ENCODE measurements around the gene MAU2.

MAU2 gene

GRCh38 chr19:19347401-19348110 is 26.9 kb downstream of the MAU2 start:
- no peak for TF ChIP-seq GATA2 (IDR thresholded peaks at IDR 0.05; ENCODE audit: low read depth, low read length)
- TF ChIP-seq GATA3 (IDR thresholded peaks at IDR 0.05; ENCODE audit: low read depth, low read length), result no peak

- no peak for TF ChIP-seq GATA2 (IDR thresholded peaks at IDR 0.05; ENCODE audit: low read depth, low read length)
- no peak for TF ChIP-seq GATA3 (IDR thresholded peaks at IDR 0.05; ENCODE audit: low read depth, low read length)
Observed at GRCh38 chr19:19348266-19348665, 27.6 kb downstream of the MAU2 start.

DNA sequence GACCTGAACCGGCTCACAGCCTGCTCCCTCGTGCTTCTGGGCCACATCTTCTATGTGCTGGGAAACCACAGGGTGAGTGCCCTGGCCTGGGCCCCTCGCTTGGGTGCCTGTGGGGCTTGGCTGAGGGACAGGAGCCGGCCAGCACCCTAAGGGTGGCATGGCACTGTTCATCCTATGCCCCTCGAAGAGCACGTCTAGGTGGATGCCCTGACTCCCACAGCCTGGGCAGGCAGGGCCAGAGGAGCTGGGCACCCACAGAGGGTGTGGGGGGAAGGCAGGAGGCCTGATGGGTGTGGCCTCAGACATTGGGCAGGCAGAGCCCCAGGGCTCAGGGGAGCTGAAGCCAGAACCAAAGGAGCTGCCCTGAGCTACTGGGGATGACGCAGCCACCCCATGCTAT is 28.7 kb downstream of the MAU2 start:
- TF ChIP-seq GATA3 (IDR thresholded peaks at IDR 0.05; ENCODE audit: low read depth, low read length) (no peak), GATA2 (IDR thresholded peaks at IDR 0.05; ENCODE audit: low read depth, low read length) (no peak)

DNA sequence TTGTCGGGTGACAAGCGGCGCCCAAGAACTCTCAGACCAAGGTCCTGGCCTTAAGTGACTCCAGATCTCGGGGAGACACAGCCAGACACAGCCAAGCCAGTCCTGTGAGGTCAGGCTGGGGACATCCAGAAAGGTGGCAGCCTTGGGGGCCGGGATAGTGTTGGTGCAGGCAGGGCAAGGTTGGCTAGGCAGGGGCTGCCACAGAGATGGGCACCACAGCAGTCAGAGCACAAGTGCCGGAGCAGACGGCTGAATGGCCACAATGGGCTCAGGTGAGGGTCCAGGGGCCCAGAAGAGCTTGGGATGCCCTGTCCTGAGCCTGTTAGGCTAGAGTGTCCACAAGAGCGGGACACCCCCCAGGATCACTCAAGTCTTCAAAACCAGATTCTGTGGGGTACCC is 32.2 kb downstream of the MAU2 start:
- TF ChIP-seq GATA2 (IDR thresholded peaks at IDR 0.05; ENCODE audit: low read depth, low read length) (no peak), GATA3 (IDR thresholded peaks at IDR 0.05; ENCODE audit: low read depth, low read length) (no peak)

- no peak for TF ChIP-seq GATA3 (IDR thresholded peaks at IDR 0.05; ENCODE audit: low read depth, low read length)
- TF ChIP-seq GATA2 (IDR thresholded peaks at IDR 0.05; ENCODE audit: low read depth, low read length), result no peak
Observed at GRCh38 chr19:19354007-19354406, 33.4 kb downstream of the MAU2 start.

DNA sequence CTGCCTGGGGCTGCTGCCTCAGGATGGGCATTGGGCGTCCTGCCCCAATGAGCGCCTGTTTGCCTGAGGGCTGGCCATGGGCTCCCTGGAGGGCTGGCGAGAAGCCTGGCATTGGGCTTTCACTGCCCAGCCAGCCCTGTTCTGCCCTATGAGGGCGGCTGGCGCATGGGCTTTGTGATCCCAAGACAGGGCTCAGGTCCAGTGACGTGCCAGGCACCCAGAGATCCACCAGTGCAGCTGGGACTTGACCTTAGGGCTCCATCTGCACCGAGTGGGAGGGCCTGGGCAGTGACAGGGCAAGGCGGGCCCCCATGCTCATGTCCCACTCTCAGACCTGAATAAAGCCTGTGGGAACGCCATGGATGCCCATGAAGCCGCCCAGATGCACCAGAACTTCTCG is 34.3 kb downstream of the MAU2 start:
- no peak for TF ChIP-seq GATA3 (IDR thresholded peaks at IDR 0.05; ENCODE audit: low read depth, low read length)
- TF ChIP-seq GATA2 (IDR thresholded peaks at IDR 0.05; ENCODE audit: low read depth, low read length), result no peak

DNA sequence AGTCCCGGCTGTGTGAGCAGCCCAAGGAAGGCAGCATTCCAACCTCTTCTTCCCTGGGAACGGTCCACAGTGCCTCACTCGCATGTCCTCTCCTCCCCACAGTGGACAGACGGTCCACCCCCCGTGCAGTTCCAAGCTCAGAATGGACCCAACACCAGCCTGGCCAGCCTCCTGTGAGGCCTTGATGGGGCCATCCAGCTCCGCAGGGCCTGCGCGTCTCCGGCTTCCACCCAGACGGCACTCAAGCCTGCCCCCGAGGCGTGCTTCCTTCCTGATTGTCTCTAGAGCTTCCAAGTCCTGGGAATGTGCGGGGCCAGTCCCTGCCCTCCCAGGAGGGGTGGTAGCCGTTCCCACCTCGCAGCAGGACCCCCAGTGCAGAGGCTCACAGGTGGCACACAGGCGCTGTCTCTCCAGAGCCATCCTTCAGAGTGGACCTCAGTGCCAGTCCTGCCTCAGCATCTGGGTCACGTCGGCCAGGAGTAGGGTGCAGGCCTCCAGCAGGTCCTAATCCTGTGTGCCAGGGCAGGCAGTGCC is 35.0 kb downstream of the MAU2 start:
- TF ChIP-seq GATA3 (IDR thresholded peaks at IDR 0.05; ENCODE audit: low read depth, low read length), result no peak
- TF ChIP-seq GATA2 (IDR thresholded peaks at IDR 0.05; ENCODE audit: low read depth, low read length), result no peak

DNA sequence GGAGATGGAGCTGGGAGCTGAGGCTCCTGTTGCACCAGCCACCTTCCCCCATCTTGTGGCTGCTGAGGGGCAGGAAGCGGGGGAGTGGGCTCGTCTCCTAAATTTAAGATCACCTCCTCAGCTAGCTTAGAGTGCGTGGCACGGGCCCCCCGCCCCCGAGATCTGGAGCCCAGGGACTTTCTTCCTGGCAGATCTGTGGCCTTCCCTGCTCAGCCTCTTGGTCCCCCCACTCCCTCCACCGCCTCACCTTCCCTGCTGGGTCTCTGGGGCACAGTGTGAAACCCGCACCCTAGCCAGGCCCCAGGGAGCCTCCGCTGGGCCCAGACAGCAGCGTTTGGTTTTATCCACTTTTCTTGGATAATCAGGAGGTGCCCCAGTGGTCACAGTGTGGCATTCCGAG is 35.9 kb downstream of the MAU2 start:
- TF ChIP-seq GATA2 (IDR thresholded peaks at IDR 0.05; ENCODE audit: low read depth, low read length) (no peak), GATA3 (IDR thresholded peaks at IDR 0.05; ENCODE audit: low read depth, low read length) (no peak)

DNA sequence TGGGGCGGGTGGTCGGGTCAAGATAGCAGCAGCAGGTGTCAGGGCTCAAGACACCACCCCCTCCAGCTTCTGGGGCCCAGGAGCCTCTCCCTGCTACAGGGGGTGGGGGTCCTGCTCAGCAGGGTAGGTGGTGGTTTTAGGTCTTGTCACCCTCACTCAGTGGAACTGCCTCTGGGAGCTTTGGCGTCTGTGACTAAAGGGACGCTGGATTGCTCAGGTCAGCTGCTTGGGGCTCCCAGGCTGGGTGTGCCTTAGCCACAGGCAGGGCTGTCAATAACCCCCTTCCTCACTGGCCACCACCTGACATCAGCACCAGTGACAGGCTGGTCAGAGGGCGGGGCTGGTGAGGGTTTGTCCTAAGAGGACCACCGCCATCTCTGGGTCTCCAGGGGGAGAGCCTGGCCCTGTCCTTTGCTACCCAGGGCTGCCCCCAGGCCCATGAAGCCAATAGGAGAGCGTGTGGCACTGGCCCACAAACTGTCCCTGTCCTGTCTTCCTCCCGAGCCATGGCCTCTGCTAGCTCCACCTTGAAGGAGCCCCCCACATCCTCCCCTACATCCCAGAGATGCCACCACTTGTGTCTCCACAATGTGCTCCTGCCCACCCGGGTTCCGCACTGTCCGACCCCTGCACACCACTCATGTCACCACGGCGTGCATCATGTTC is 36.4 kb downstream of the MAU2 start:
- TF ChIP-seq GATA2 (IDR thresholded peaks at IDR 0.05; ENCODE audit: low read depth, low read length) (no peak), GATA3 (IDR thresholded peaks at IDR 0.05; ENCODE audit: low read depth, low read length) (no peak)

GRCh38 chr19:19361075-19361594 is 40.5 kb downstream of the MAU2 start:
- TF ChIP-seq GATA2 (IDR thresholded peaks at IDR 0.05; ENCODE audit: low read depth, low read length), result no peak
- TF ChIP-seq GATA3 (IDR thresholded peaks at IDR 0.05; ENCODE audit: low read depth, low read length), result no peak

DNA sequence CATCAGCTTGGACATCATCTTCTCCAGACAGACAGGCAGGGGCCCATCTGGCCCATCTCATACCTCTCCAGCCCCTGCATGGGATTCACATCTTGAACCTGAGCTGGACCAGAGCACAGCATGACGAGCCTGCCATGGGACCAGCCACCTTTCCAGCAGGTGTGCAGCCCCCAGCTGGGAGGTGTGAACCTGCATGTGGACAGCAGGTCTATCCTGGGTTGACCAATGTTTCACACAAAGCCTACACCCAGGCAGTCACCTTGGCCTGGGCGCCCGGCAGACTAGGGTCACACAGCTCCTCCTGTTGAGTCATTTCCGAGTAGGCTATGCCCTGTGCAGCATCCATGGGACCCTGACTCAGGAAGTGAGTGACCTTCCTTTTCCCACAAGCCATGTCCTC is 41.4 kb downstream of the MAU2 start:
- no peak for TF ChIP-seq GATA3 (IDR thresholded peaks at IDR 0.05; ENCODE audit: low read depth, low read length)
- TF ChIP-seq GATA2 (IDR thresholded peaks at IDR 0.05; ENCODE audit: low read depth, low read length), result no peak

DNA sequence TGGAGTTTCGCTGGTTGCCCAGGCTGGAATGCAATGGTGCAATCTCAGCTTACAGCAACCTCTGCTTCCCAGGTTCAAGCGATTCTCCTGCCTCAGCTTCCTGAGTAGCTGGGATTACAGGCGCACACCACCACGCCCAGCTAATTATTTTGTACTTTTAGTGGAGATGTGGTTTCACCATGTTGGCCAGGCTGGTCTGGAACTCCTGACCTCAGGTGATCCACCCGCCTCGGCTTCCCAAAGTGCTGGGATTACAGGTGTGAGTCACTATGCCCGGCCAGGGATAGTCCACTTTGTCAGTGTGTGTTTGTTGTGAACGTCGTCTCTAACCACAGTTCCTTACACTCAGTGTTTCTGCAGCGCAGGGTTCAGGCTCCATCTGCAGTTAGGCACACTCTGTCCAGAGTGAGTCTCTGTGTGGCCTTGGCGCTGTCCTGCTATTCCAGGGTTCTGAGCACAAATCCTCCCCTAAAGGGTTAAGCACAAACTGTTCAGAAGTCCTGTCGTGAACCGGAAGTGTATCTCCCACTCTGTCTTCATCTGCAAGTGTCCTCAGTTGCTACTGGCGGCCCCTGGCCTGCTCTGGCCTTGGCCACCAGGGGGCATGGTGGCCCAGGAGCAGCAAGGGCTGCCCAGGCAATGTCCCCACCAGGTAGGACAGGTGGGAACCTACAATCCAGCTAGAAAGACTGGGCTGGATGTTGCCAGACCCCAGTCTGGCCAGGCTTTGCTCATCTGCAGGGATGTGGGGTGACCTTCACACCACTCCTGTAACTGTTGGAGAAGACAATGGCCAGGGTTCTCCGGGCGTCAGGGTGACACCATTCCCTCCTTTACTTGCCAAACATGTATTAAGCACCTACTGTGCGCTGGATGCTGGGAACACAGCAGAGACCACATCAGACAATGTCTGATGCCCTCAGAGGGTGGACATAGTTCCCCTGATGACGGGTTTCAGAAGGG is 46.1 kb downstream of the MAU2 start:
- TF ChIP-seq GATA2 (IDR thresholded peaks at IDR 0.05; ENCODE audit: low read depth, low read length) (no peak), GATA3 (IDR thresholded peaks at IDR 0.05; ENCODE audit: low read depth, low read length) (no peak)

DNA sequence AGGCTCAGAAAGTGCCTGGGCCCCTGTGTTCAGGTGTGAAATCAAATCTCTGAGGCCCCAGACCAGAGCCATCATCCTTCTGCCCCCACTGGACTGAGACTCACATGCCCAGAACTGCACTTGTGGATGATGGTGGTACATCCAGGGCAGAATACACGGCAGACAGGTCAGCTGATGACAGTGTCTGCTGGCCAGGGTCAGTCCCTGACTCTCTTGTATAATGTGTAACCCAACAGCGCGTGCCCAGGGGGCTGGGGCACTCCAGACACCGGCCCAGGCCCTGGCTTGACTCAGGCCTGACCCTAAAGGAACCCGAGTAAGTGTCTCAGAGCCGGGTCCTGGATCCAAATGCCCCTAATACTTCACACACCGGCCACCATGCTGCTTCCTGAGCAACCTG is 47.5 kb downstream of the MAU2 start:
- no peak for TF ChIP-seq GATA3 (IDR thresholded peaks at IDR 0.05; ENCODE audit: low read depth, low read length)
- no peak for TF ChIP-seq GATA2 (IDR thresholded peaks at IDR 0.05; ENCODE audit: low read depth, low read length)

GRCh38 chr19:19371059-19371458 is 50.4 kb downstream of the MAU2 start:
- TF ChIP-seq GATA3 (IDR thresholded peaks at IDR 0.05; ENCODE audit: low read depth, low read length), result no peak
- TF ChIP-seq GATA2 (IDR thresholded peaks at IDR 0.05; ENCODE audit: low read depth, low read length), result no peak
